Pancreas (tissue), 10 donors: ENCODE measurements around the gene HIVEP1. TPM values are rescaled to one million over a fixed set of nuclear protein-coding genes. Genes with fewer than 3 reads are reported as not detected.
"Not testable (repeated sequence)": the region's sequence is repeated elsewhere in the genome, so short reads cannot be mapped to it uniquely, and the experiment has no call there.

Source experiments
- ATAC-seq, 4 donors: fragments of 200-7000 bp; cut with Tn5 transposase; one replicate each; pipeline versions ENCODE4 v1.8.0 to v1.9.1; 2020; ENCODE audit warnings: mild to moderate bottlenecking in 4 of 4, moderate library complexity in 4 of 4
- DNase-seq, 6 donors: peaks; one replicate each; pipeline ENCODE4 v3.0.0-alpha.2; 2020
- FAIRE-seq: peaks from 2 replicates; lab custom pipeline; 2012; peaks lifted over from hg19 to GRCh38; lab: Jason Lieb, UNC
- H3K27ac ChIP-seq, 4 donors: fragments of 200-600 bp; sonication (generic); 1 replicate in 3 of 4; 2 replicates in 1 of 4; pipeline versions ENCODE4 v1.5.0 to v1.8.0; 2020
- H3K27me3 ChIP-seq, 4 donors: fragments of 200-600 bp; one replicate each; pipeline ENCODE4 v1.8.0; 2021
- H3K36me3 ChIP-seq, 3 donors: fragments of 200-600 bp; sonication (generic) in 1 of 3; one replicate each; pipeline versions ENCODE4 v1.5.0 to v1.8.0; 2020 to 2021
- H3K4me1 ChIP-seq, 3 donors: fragments of 200-600 bp; one replicate each; pipeline ENCODE4 v1.8.0; 2021
- H3K4me3 ChIP-seq, 4 donors: fragments of 200-600 bp; sonication (generic) in 2 of 4; one replicate each; pipeline versions ENCODE4 v1.5.0 to v1.8.0; 2020 to 2021
- H3K9me3 ChIP-seq, 4 donors: fragments of 200-600 bp; one replicate each; pipeline ENCODE4 v1.8.0; 2021
- WGBS, 2 donors: extraction: QIAGEN DNeasy Blood & Tissue Kit; methylation state at CpG; one replicate each; pipeline ENCODE4 v1.1.7; 2013; 5-methylcytosine and 5-hydroxymethylcytosine counted together
- intact Hi-C, 3 donors: fragments of 100-400 bp; cut with DNase I; formaldehyde crosslinking; loops; one replicate each; pipeline versions ENCODE4 v1.11.1 to v1.14.2; 2022
- polyA plus RNA-seq, 2 donors: library from polyadenylated mRNA; stranded (reverse); fragments of 200-250 nt; gene quantifications; one replicate each; pipeline ENCODE4 v1.2.3, GENCODE V29; 2013
- total RNA-seq, 6 donors: library from RNA; stranded (reverse); fragmentation: NEBNext Ultra II Directional in 4 of 6; extraction: Animal tissue kit (Norgen Biotek cat#: 25700) in 4 of 6; gene quantifications; one replicate each; pipeline versions ENCODE4 v1.2.1 to v1.2.4, GENCODE V29; 2021 to 2023
- TF ChIP-seq, protein P1 (sequence below), 4 donors: fragments of 200-600 bp; sonication (generic) in 3 of 4; IDR thresholded peaks; one replicate each; pipeline versions ENCODE4 v1.5.0 to v1.8.0; 2021; ENCODE audit warnings: antibody characterized with exemption in 4 of 4
- donor health status: healthy with polysubstance abuse.
- donor health status: DM: no; HTN: no; CAD: no; lungs with moderate emphysema.
- donor health status: DM: no; HTN: no; CAD: no.
- donor health status: control.
- donor health status: control.
- donor health status: Bipolar disorder and iron deficiency.
- donor health status: DM: yes; HTN: yes; CAD: no.
- donor health status: DM: no; HTN: no; CAD: no.
- donor health status: DM: no; HTN: no; CAD: no.
- donor health status: DM: yes; HTN: yes; CAD: no.

Gene HIVEP1
- total and polyA plus RNA-seq, 8 donors = 3.8 to 17.7 (median 9.2) TPM

- H3K9me3 ChIP-seq = no peaks in the 10 kb centered on the region
- ATAC-seq (no peak), FAIRE-seq (no peak), DNase-seq (no peak)
- H3K4me1 ChIP-seq = no peaks in the 10 kb centered on the region
- intact Hi-C loops = no loop called here
- no peaks in the 10 kb centered on the region for H3K36me3 ChIP-seq
- 86% methylated on average over 2 of the region's 2 CpGs for WGBS, 2 donors
- no peaks in the 10 kb centered on the region for H3K27me3 ChIP-seq
- no peak overlapping the region for H3K27ac ChIP-seq
- TF ChIP-seq, protein P1, sequence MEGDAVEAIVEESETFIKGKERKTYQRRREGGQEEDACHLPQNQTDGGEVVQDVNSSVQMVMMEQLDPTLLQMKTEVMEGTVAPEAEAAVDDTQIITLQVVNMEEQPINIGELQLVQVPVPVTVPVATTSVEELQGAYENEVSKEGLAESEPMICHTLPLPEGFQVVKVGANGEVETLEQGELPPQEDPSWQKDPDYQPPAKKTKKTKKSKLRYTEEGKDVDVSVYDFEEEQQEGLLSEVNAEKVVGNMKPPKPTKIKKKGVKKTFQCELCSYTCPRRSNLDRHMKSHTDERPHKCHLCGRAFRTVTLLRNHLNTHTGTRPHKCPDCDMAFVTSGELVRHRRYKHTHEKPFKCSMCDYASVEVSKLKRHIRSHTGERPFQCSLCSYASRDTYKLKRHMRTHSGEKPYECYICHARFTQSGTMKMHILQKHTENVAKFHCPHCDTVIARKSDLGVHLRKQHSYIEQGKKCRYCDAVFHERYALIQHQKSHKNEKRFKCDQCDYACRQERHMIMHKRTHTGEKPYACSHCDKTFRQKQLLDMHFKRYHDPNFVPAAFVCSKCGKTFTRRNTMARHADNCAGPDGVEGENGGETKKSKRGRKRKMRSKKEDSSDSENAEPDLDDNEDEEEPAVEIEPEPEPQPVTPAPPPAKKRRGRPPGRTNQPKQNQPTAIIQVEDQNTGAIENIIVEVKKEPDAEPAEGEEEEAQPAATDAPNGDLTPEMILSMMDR (IDR thresholded peaks at IDR 0.05) = no peak
- H3K4me3 ChIP-seq = no peak overlapping the region
These were observed 161.5 kb downstream of the HIVEP1 start for GRCh38 chr6:12173661-12174060.

DNA sequence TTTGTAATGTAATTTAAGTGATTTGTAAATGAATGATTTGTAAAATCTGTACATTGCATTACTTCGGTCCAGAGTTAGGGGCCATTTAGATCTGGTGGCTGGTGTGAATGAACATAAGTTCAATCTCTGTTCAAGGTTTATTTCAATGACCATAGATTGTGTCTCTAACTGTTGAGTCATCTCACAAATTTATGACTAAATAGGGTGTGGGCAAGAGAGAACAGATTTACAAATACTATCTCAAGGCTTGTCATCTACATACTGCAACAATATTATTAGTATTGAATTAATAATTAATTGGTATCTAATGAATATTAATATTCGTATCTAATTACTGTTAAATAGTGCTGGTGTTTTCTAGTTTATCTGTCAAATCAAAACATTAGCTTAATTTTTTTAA is 162.8 kb downstream of the HIVEP1 start:
- no peak for FAIRE-seq
- intact Hi-C loops = no loop called here
- TF ChIP-seq, protein P1 (IDR thresholded peaks at IDR 0.05) = no peak
- ATAC-seq = no peak
- 79 to 93% methylated on average over 2 of the region's 2 CpGs for WGBS, 2 donors
- H3K27me3 ChIP-seq = no peaks in the 10 kb centered on the region
- no peak for DNase-seq
- H3K9me3 ChIP-seq = no peaks in the 10 kb centered on the region
- no peak overlapping the region for H3K4me3 ChIP-seq
- no peak overlapping the region for H3K27ac ChIP-seq
- H3K4me1 ChIP-seq = no peaks in the 10 kb centered on the region
- no peaks in the 10 kb centered on the region for H3K36me3 ChIP-seq

DNA sequence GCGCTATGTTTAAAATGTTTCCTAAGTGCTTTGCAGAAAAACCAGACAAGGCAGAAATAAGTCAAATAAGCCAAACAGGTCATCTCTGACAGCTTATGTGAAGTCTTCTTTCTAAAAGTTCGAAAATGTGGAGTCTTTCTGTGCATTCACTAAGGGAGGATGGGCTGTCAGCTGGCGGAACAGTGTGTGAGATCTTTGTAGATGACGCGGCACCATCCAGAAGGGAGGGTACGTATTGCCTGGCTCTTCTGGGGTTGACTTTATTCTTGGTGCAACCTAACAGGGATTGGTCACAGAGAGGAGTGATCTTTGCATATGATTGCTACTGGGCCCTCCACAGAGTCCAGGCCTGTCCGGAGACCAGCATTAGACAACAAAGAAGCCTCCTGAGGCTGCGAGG is 163.5 kb downstream of the HIVEP1 start:
- 92 to 94% methylated on average over 8 of the region's 8 CpGs for WGBS, 2 donors
- no peak for DNase-seq
- no peaks in the 10 kb centered on the region for H3K27me3 ChIP-seq
- H3K36me3 ChIP-seq = no peaks in the 10 kb centered on the region
- intact Hi-C loops = no loop called here
- no peak overlapping the region for H3K4me3 ChIP-seq
- FAIRE-seq = no peak
- H3K27ac ChIP-seq = no peak overlapping the region
- no peaks in the 10 kb centered on the region for H3K9me3 ChIP-seq
- H3K4me1 ChIP-seq = no peaks in the 10 kb centered on the region
- ATAC-seq = no peak
- TF ChIP-seq, protein P1 (IDR thresholded peaks at IDR 0.05) = no peak

DNA sequence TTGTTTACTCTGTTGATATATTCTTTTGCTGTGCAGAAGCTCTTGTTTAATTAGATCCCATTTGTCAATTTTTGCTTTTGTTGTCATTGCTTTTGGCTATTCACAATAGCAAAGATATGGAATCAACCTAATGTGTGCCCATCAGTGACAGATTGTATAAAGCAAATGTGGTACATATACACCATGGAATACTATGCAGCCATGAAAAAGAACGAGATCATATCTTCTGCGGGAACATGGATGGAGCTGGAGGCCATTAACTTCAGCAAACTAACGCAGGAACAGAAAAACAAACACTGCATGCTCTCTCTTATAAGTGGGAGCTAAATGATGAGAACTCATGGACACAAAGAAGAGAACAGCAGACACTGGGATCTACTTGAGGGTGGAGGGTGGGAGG is 164.7 kb downstream of the HIVEP1 start:
- H3K4me1 ChIP-seq, H3K4me3 ChIP-seq, H3K36me3 ChIP-seq, ATAC-seq, H3K9me3 ChIP-seq, intact Hi-C loops, DNase-seq, H3K27me3 ChIP-seq, H3K27ac ChIP-seq, FAIRE-seq: not testable (repeated sequence)
- WGBS, 2 donors = 85 to 90% methylated on average over 3 of the region's 3 CpGs

DNA sequence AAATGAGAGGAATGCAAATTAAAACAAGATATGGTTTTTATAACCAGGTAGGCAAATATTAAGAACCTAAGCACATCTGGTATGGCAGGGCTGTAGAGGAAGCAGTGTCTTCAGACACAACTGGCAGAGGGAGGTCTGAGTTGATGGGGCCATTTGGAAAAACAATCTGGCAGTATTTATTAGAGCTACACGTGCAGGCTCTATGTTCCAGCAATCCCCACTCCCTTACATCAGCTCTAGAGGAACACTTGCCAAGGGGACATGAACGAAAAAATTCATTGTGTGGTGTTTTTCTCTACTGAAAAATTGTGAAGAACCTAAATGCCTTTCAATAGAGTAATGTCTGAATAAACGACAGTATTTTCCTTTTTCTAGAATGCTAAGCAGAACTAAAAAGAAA is 166.4 kb downstream of the HIVEP1 start:
- FAIRE-seq (no peak), DNase-seq (no peak), ATAC-seq (no peak)
- no peaks in the 10 kb centered on the region for H3K36me3 ChIP-seq
- H3K27me3 ChIP-seq = no peaks in the 10 kb centered on the region
- intact Hi-C loops = no loop called here
- no peaks in the 10 kb centered on the region for H3K4me1 ChIP-seq
- H3K27ac ChIP-seq = no peak overlapping the region
- no peaks in the 10 kb centered on the region for H3K9me3 ChIP-seq
- TF ChIP-seq, protein P1 (IDR thresholded peaks at IDR 0.05) = no peak
- WGBS, 2 donors = 68 to 69% methylated on average over 3 of the region's 3 CpGs
- no peak overlapping the region for H3K4me3 ChIP-seq
